ENCODE data around the gene GPR101. TPM values are rescaled to one million over a fixed set of nuclear protein-coding genes. Genes with fewer than 3 reads are reported as not detected.

GPR101 gene
- total RNA-seq, 2 donors from 2014 or later: not detected

DNA sequence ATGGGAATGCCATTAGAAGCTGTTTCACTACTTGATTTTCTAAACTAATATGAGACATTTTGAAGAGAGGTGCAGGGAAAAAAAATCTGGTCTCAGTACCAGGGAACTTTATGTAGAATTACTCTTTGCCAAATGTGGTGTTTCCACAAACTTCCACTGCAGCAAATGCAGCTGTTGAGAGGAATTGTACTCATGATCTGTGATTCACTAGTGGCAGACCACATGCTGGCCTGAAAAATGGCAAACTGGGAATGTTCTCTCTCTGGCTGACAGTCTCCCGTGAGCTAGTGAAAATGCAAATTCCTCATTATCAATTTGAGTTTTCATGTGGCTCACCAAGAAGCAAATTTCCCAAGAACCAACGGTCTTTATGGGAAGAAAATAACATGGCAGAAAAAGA lies 37.8 kb upstream of the GPR101 start:
- H3K27ac Mint-ChIP-seq: no peak overlapping the region
- H3K4me3 ChIP-seq (ENCODE audit: low read length): no peak overlapping the region
- no peak for DNase-seq
- H3K9ac ChIP-seq (ENCODE audit: extremely low read depth, low read length, poor library complexity, severe bottlenecking): no peak overlapping the region
- H3K4me3 Mint-ChIP-seq: no peak overlapping the region
- TF ChIP-seq, protein P1, sequence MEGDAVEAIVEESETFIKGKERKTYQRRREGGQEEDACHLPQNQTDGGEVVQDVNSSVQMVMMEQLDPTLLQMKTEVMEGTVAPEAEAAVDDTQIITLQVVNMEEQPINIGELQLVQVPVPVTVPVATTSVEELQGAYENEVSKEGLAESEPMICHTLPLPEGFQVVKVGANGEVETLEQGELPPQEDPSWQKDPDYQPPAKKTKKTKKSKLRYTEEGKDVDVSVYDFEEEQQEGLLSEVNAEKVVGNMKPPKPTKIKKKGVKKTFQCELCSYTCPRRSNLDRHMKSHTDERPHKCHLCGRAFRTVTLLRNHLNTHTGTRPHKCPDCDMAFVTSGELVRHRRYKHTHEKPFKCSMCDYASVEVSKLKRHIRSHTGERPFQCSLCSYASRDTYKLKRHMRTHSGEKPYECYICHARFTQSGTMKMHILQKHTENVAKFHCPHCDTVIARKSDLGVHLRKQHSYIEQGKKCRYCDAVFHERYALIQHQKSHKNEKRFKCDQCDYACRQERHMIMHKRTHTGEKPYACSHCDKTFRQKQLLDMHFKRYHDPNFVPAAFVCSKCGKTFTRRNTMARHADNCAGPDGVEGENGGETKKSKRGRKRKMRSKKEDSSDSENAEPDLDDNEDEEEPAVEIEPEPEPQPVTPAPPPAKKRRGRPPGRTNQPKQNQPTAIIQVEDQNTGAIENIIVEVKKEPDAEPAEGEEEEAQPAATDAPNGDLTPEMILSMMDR (conservative IDR thresholded peaks at IDR 0.05): no peak
- H3K36me3 ChIP-seq (ENCODE audit: control insufficient read depth, insufficient read depth, low read length): no peaks in the 10 kb centered on the region
- no peaks in the 10 kb centered on the region for H3K27me3 ChIP-seq (ENCODE audit: control insufficient read depth, insufficient read depth, low read length, poor library complexity, severe bottlenecking)
- 54 to 78% methylated on average over 2 of the region's 2 CpGs for WGBS, 2 experiments (ENCODE audit: insufficient coverage in 1 of 2, insufficient read length in 1 of 2)
- no peaks in the 10 kb centered on the region for H3K9me3 ChIP-seq (ENCODE audit: control insufficient read depth, low read length)
- H3K27ac ChIP-seq (ENCODE audit: low read depth, low read length): no peak overlapping the region
- H3K4me1 Mint-ChIP-seq: no peaks in the 10 kb centered on the region
- H3K36me3 Mint-ChIP-seq (ENCODE audit: low read depth): no peaks in the 10 kb centered on the region
- H3K27me3 Mint-ChIP-seq (ENCODE audit: insufficient read depth): no peaks in the 10 kb centered on the region
- no peaks in the 10 kb centered on the region for H3K4me1 ChIP-seq (ENCODE audit: control insufficient read depth, insufficient read depth, low read length)
- H3K9me3 Mint-ChIP-seq: peaks cover 36% of the 10 kb centered on the region

DNA sequence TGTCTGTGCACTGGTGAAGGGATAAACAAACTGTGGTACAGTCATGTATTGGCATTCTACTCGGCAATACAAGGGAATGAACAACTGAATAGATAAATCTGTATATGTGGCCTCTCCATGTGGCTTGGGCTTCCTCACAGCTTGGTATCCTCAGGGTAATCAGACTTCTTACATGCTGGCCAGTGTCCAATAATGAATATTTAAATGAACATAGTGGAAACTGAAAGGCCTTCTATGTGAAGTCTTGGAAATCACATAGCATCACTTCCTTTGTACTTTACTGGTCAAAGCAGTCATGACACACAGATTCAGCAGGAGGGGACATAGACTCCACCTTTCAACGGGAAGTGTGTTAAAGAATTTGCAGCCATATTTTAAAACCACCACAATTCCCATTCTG lies 33.4 kb upstream of the GPR101 start:
- H3K36me3 Mint-ChIP-seq (ENCODE audit: low read depth): no peaks in the 10 kb centered on the region
- Histone ChIP-seq H3K27ac (ENCODE audit: low read depth, low read length) (no peak overlapping the region), H3K4me3 (ENCODE audit: low read length) (no peak overlapping the region), H3K36me3 (ENCODE audit: control insufficient read depth, insufficient read depth, low read length) (no peaks in the 10 kb centered on the region), H3K27me3 (ENCODE audit: control insufficient read depth, insufficient read depth, low read length, poor library complexity, severe bottlenecking) (no peaks in the 10 kb centered on the region), H3K9me3 (ENCODE audit: control insufficient read depth, low read length) (no peaks in the 10 kb centered on the region), H3K9ac (ENCODE audit: extremely low read depth, low read length, poor library complexity, severe bottlenecking) (no peak overlapping the region), H3K4me1 (ENCODE audit: control insufficient read depth, insufficient read depth, low read length) (no peaks in the 10 kb centered on the region)
- 100% methylated on average over 1 to 2 of the region's 2 CpGs for WGBS, 2 experiments (ENCODE audit: insufficient coverage in 1 of 2, insufficient read length in 1 of 2)
- DNase-seq: no peak
- TF ChIP-seq, protein P1 (conservative IDR thresholded peaks at IDR 0.05): no peak
- no peak overlapping the region for H3K4me3 Mint-ChIP-seq
- H3K27me3 Mint-ChIP-seq (ENCODE audit: insufficient read depth): no peaks in the 10 kb centered on the region
- no peaks in the 10 kb centered on the region for H3K4me1 Mint-ChIP-seq
- H3K27ac Mint-ChIP-seq: no peak overlapping the region
- peaks cover 33% of the 10 kb centered on the region for H3K9me3 Mint-ChIP-seq

DNA sequence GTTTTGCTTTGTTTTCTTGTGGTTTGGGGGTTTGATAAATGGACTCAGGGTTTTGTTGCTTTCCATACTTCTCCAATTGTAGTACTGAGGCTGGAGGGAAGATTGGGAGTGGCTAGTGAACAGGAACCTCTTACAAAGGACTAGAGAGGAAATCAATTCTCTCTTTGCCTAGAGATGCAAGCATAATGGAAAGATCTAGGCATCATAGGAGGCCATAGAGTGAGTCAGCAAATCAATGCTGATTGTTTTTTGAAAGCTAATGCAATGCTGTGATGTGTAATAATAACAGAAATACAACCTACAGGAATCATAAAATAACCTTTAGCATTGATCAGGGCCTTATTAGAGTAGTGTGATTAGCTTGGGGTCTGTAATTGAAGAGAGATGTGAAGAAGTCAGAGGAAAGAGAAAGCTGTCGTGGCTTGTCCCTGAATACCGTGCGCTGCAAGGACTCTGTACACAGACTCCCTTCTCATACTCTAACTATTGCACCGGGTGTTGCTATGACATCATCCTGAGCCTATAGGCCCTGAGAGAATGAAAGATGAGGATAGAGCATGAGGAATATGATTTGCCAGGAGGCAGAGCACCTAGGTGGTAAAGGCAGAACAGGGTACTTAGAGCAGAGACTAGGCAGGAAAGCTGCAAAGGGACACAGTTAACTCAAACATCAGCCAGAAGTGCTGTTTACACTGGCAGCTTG lies 29.3 kb upstream of the GPR101 start:
- H3K27ac ChIP-seq (ENCODE audit: low read depth, low read length): no peak overlapping the region
- no peaks in the 10 kb centered on the region for H3K36me3 Mint-ChIP-seq (ENCODE audit: low read depth)
- H3K4me1 ChIP-seq (ENCODE audit: control insufficient read depth, insufficient read depth, low read length): no peaks in the 10 kb centered on the region
- no peak overlapping the region for H3K27ac Mint-ChIP-seq
- no peaks in the 10 kb centered on the region for H3K36me3 ChIP-seq (ENCODE audit: control insufficient read depth, insufficient read depth, low read length)
- H3K27me3 ChIP-seq (ENCODE audit: control insufficient read depth, insufficient read depth, low read length, poor library complexity, severe bottlenecking): peaks cover 5% of the 10 kb centered on the region
- no peak overlapping the region for H3K9ac ChIP-seq (ENCODE audit: extremely low read depth, low read length, poor library complexity, severe bottlenecking)
- H3K4me3 ChIP-seq (ENCODE audit: low read length): no peak overlapping the region
- H3K4me1 Mint-ChIP-seq: no peaks in the 10 kb centered on the region
- no peak overlapping the region for H3K4me3 Mint-ChIP-seq
- no peak for DNase-seq
- TF ChIP-seq, protein P1 (conservative IDR thresholded peaks at IDR 0.05): no peak
- no peaks in the 10 kb centered on the region for H3K27me3 Mint-ChIP-seq (ENCODE audit: insufficient read depth)
- H3K9me3 Mint-ChIP-seq: peaks cover 34% of the 10 kb centered on the region
- no peaks in the 10 kb centered on the region for H3K9me3 ChIP-seq (ENCODE audit: control insufficient read depth, low read length)
- no CpG with 5 or more reads among the region's 4 CpGs for WGBS, 2 experiments (ENCODE audit: insufficient coverage in 1 of 2, insufficient read length in 1 of 2)

All from endodermal cell (in vitro differentiated cells).